Sigmoid colon (tissue), 7 donors: Measurements from ENCODE around the gene CUZD1. TPM values are rescaled to one million over a fixed set of nuclear protein-coding genes. Genes with fewer than 3 reads are reported as not detected.
"Not testable (repeated sequence)": the region's sequence is repeated elsewhere in the genome, so short reads cannot be mapped to it uniquely, and the experiment has no call there.

Experiments
- DNase-seq: peaks from one replicate; pipeline ENCODE4 v3.0.0-alpha.2; 2019
- H3K27ac ChIP-seq, 4 donors: fragments of 200-600 bp; sonication (generic); one replicate each; pipeline ENCODE4 v1.5.1; 2016 to 2019; ENCODE audit warnings: mild to moderate bottlenecking in 1 of 4
- H3K27me3 ChIP-seq, 3 donors: fragments of 200-600 bp; sonication (generic); one replicate each; pipeline ENCODE4 v1.5.1; 2019; ENCODE audit warnings: mild to moderate bottlenecking in 1 of 3
- H3K36me3 ChIP-seq, 4 donors: fragments of 200-600 bp; sonication (generic); one replicate each; pipeline ENCODE4 v1.5.1; 2016 to 2019
- H3K4me1 ChIP-seq, 4 donors: fragments of 200-600 bp; sonication (generic); one replicate each; pipeline ENCODE4 v1.5.1; 2017 to 2019
- H3K4me3 ChIP-seq, 4 donors: fragments of 200-600 bp; sonication (generic); one replicate each; pipeline ENCODE4 v1.5.1; 2017 to 2019; ENCODE audit warnings: mild to moderate bottlenecking in 2 of 4, moderate library complexity in 1 of 4
- H3K9me3 ChIP-seq, 4 donors: fragments of 200-600 bp in 3 of 4; sonication (generic) in 3 of 4; one replicate each; pipeline versions ENCODE4 v1.5.1 to v1.6.1; 2013 to 2019
- CTCF ChIP-seq, 4 experiments: fragments of 450-650 bp in 3 of 4; fragments of 200-600 bp in 1 of 4; IDR thresholded peaks; one replicate each; pipeline ENCODE4 v1.5.1; 2016 to 2019; ENCODE audit warnings: antibody characterized with exemption in 4 of 4, mild to moderate bottlenecking in 3 of 4, moderate library complexity in 2 of 4
- EP300 ChIP-seq, 4 donors: sonication (generic); formaldehyde crosslinking; IDR thresholded peaks; one replicate each; pipeline ENCODE4 v1.6.1; 2017; ENCODE audit warnings: antibody characterized with exemption in 4 of 4
- POLR2A ChIP-seq, 2 donors: fragments of 450-650 bp; IDR thresholded peaks; one replicate each; pipeline ENCODE4 v1.6.1; 2016; ENCODE audit warnings: antibody characterized with exemption in 2 of 2, mild to moderate bottlenecking in 2 of 2, moderate library complexity in 2 of 2
- POLR2AphosphoS5 ChIP-seq, 4 donors: sonication (generic); formaldehyde crosslinking; IDR thresholded peaks; one replicate each; pipeline ENCODE4 v1.6.1; 2017; ENCODE audit warnings: antibody characterized with exemption in 4 of 4
- WGBS, 2 donors: extraction: QIAGEN DNeasy Blood & Tissue Kit; methylation state at CpG; one replicate each; pipeline ENCODE4 v1.1.7; 2013; 5-methylcytosine and 5-hydroxymethylcytosine counted together
- intact Hi-C: fragments of 100-400 bp; cut with DNase I; formaldehyde crosslinking; loops from one replicate; pipeline ENCODE4 v1.15.1; 2023
- polyA plus RNA-seq, 3 donors: library from polyadenylated mRNA; stranded (reverse); fragments of 200-250 nt; gene quantifications; one replicate each; pipeline ENCODE4 v1.2.3, GENCODE V29; 2013
- total RNA-seq, 4 donors: library from RNA; depleted of rRNA; stranded (reverse); fragments of >200 nt; gene quantifications; one replicate each; pipeline ENCODE4 v1.1.0, GENCODE V29; 2016
- donor health status: healthy with polysubstance abuse.
- donor health status: Bipolar disorder and iron deficiency.
- donor health status: healthy.

CUZD1 gene
- total and polyA plus RNA-seq, 7 donors = 0.36 to 4.2 (median 0.60) TPM; not detected in 3

GRCh38 chr10:122875843-122876466 lies 30.3 kb upstream of the CUZD1 start:
- DNase-seq = no peak
- peaks cover 0 to 18% (median 13%) of the 10 kb centered on the region in 4 donors for H3K4me1 ChIP-seq
- TF ChIP-seq CTCF (IDR thresholded peaks at IDR 0.05) = no peak
- TF ChIP-seq POLR2A (IDR thresholded peaks at IDR 0.05) = no peak
- no peak for TF ChIP-seq EP300 (IDR thresholded peaks at IDR 0.05)
- no peak for TF ChIP-seq POLR2AphosphoS5 (IDR thresholded peaks at IDR 0.05)
- intact Hi-C loops = no loop called here
- no peaks in the 10 kb centered on the region for H3K36me3 ChIP-seq
- no peak overlapping the region for H3K4me3 ChIP-seq
- WGBS, 2 donors = 58 to 67% methylated on average over 6 of the region's 6 CpGs
- H3K27ac ChIP-seq = no peak overlapping the region
- no peaks in the 10 kb centered on the region for H3K9me3 ChIP-seq
- no peaks in the 10 kb centered on the region for H3K27me3 ChIP-seq

- WGBS, 2 donors = 92 to 97% methylated on average over 1 of the region's 2 CpGs
- H3K36me3 ChIP-seq, intact Hi-C loops, H3K9me3 ChIP-seq, H3K4me3 ChIP-seq, H3K27me3 ChIP-seq, DNase-seq, H3K27ac ChIP-seq, H3K4me1 ChIP-seq: not testable (repeated sequence)
Observed at GRCh38 chr10:122871947-122872346, 26.3 kb upstream of the CUZD1 start.

GRCh38 chr10:122868768-122869167 lies 23.1 kb upstream of the CUZD1 start:
- DNase-seq, H3K27ac ChIP-seq, H3K27me3 ChIP-seq, H3K36me3 ChIP-seq, H3K4me1 ChIP-seq, H3K4me3 ChIP-seq, H3K9me3 ChIP-seq, intact Hi-C loops: not testable (repeated sequence)
- 85 to 95% methylated on average over 1 of the region's 2 CpGs for WGBS, 2 donors

- H3K27ac ChIP-seq, H3K4me3 ChIP-seq, H3K4me1 ChIP-seq, DNase-seq, H3K27me3 ChIP-seq, intact Hi-C loops, H3K9me3 ChIP-seq, H3K36me3 ChIP-seq: not testable (repeated sequence)
- WGBS, 2 donors = 54 to 78% methylated on average over 3 of the region's 3 CpGs
Observed at GRCh38 chr10:122866757-122867482, 21.3 kb upstream of the CUZD1 start.

- WGBS, 2 donors = 93 to 97% methylated on average over 1 of the region's 1 CpG
- Histone ChIP-seq H3K4me3 (no peak overlapping the region), H3K27me3 (no peaks in the 10 kb centered on the region), H3K36me3 (no peaks in the 10 kb centered on the region), H3K9me3 (no peaks in the 10 kb centered on the region), H3K27ac (no peak overlapping the region), H3K4me1 (no peaks in the 10 kb centered on the region)
- TF ChIP-seq CTCF (IDR thresholded peaks at IDR 0.05) (no peak), POLR2AphosphoS5 (IDR thresholded peaks at IDR 0.05) (no peak), EP300 (IDR thresholded peaks at IDR 0.05) (no peak), POLR2A (IDR thresholded peaks at IDR 0.05) (no peak)
- intact Hi-C loops = no loop called here
- DNase-seq = no peak
Observed at GRCh38 chr10:122864901-122865300, 19.2 kb upstream of the CUZD1 start.

- Histone ChIP-seq H3K9me3 (no peaks in the 10 kb centered on the region), H3K27ac (no peak overlapping the region), H3K4me3 (no peak overlapping the region), H3K36me3 (no peaks in the 10 kb centered on the region), H3K27me3 (no peaks in the 10 kb centered on the region), H3K4me1 (no peaks in the 10 kb centered on the region)
- WGBS, 2 donors = 97 to 98% methylated on average over 2 of the region's 2 CpGs
- intact Hi-C loops = no loop called here
- TF ChIP-seq EP300 (IDR thresholded peaks at IDR 0.05) (no peak), CTCF (IDR thresholded peaks at IDR 0.05) (no peak), POLR2AphosphoS5 (IDR thresholded peaks at IDR 0.05) (no peak)
- DNase-seq = no peak
Observed at GRCh38 chr10:122864194-122864592, 18.5 kb upstream of the CUZD1 start.
